SU-DHL-6 (cell line): ENCODE results near the gene AMZ1.

Source experiments
- H2AFZ ChIP-seq: fragments of 200-600 bp; sonication (generic); 2 replicates; pipeline ENCODE4 v1.6.1; 2014; ENCODE audit warnings: low read depth, mild to moderate bottlenecking, moderate library complexity, mixed read lengths, antibody characterized with exemption, low read length; ENCODE audit not compliant: severe bottlenecking
- H3F3A ChIP-seq: fragments of 200-600 bp; shearing (Covaris generic); 2 replicates; pipeline ENCODE4 v1.6.0; 2016; ENCODE audit warnings: antibody characterized with exemption, mild to moderate bottlenecking; ENCODE audit not compliant: insufficient read depth
- H3K27ac ChIP-seq: fragments of 200-600 bp; sonication (generic); 2 replicates; pipeline ENCODE4 v1.5.1; 2016; ENCODE audit warnings: low read depth, mild to moderate bottlenecking, low read length, moderate library complexity, mixed read lengths
- H3K27me3 ChIP-seq: fragments of 200-600 bp; sonication (generic), shearing (Covaris generic); 2 replicates; pipeline ENCODE4 v1.6.0; 2014; ENCODE audit warnings: mild to moderate bottlenecking, low read length
- H3K36me3 ChIP-seq: fragments of 200-600 bp; sonication (generic); 2 replicates; pipeline ENCODE4 v1.6.1; 2014; ENCODE audit warnings: mild to moderate bottlenecking, low read length, mixed read lengths
- H3K4me2 ChIP-seq: fragments of 300-600, 200-600 bp; shearing (Covaris generic), sonication (generic); 2 replicates; pipeline ENCODE4 v1.6.0; 2014; ENCODE audit warnings: low read length, low read depth, mild to moderate bottlenecking; ENCODE audit not compliant: poor library complexity, severe bottlenecking
- H3K4me3 ChIP-seq: fragments of 200-600 bp; sonication (generic); 2 replicates; pipeline ENCODE4 v1.5.1; 2014; ENCODE audit warnings: antibody characterized with exemption, low read length, mild to moderate bottlenecking, mixed read lengths; ENCODE audit not compliant: insufficient read depth, poor library complexity, severe bottlenecking
- H3K79me2 ChIP-seq: fragments of 200-600 bp; sonication (generic); 2 replicates; pipeline ENCODE4 v1.6.1; 2014; ENCODE audit warnings: mild to moderate bottlenecking, low read length, moderate library complexity; ENCODE audit not compliant: insufficient read depth
- H3K9ac ChIP-seq: fragments of 200-600 bp; sonication (generic); 2 replicates; pipeline ENCODE4 v1.7.0; 2014; ENCODE audit warnings: mild to moderate bottlenecking, low read length
- H3K9me2 ChIP-seq: fragments of 200-600 bp; sonication (generic); replicated peaks from 2 replicates; pipeline ENCODE4 v1.6.1; 2014; ENCODE audit warnings: low read length; ENCODE audit not compliant: insufficient read depth
- H3K9me3 ChIP-seq: fragments of 200-600 bp; sonication (generic); 2 replicates; pipeline ENCODE4 v1.6.1; 2014; ENCODE audit warnings: low read length, mixed read lengths; ENCODE audit not compliant: insufficient read depth
- H4K20me1 ChIP-seq: fragments of 200-600 bp; sonication (generic); 2 replicates; pipeline ENCODE4 v1.6.1; 2014; ENCODE audit warnings: low read depth, mild to moderate bottlenecking, antibody characterized with exemption, low read length, moderate library complexity, mixed read lengths
- EZH2phosphoT487 ChIP-seq: fragments of 200-600 bp; sonication (generic), shearing (Covaris generic); conservative IDR thresholded peaks from 2 replicates; pipeline ENCODE4 v1.6.1; 2018; ENCODE audit warnings: mild to moderate bottlenecking, antibody characterized with exemption, low read length, moderate library complexity, mixed read lengths
- TF ChIP-seq, protein P1 (sequence below): fragments of 200-600 bp; sonication (generic); IDR thresholded peaks from one replicate; pipeline ENCODE4 v1.5.1; 2017; ENCODE audit warnings: antibody characterized with exemption, mild to moderate bottlenecking, low read length, moderate library complexity; ENCODE audit not compliant: insufficient read depth, poor library complexity, severe bottlenecking

AMZ1 gene

GRCh38 chr7:2764621-2765020 is 76.6 kb downstream of the AMZ1 start:
- TF ChIP-seq, protein P1, sequence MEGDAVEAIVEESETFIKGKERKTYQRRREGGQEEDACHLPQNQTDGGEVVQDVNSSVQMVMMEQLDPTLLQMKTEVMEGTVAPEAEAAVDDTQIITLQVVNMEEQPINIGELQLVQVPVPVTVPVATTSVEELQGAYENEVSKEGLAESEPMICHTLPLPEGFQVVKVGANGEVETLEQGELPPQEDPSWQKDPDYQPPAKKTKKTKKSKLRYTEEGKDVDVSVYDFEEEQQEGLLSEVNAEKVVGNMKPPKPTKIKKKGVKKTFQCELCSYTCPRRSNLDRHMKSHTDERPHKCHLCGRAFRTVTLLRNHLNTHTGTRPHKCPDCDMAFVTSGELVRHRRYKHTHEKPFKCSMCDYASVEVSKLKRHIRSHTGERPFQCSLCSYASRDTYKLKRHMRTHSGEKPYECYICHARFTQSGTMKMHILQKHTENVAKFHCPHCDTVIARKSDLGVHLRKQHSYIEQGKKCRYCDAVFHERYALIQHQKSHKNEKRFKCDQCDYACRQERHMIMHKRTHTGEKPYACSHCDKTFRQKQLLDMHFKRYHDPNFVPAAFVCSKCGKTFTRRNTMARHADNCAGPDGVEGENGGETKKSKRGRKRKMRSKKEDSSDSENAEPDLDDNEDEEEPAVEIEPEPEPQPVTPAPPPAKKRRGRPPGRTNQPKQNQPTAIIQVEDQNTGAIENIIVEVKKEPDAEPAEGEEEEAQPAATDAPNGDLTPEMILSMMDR: no peak
- TF ChIP-seq EZH2phosphoT487: no peak
- no peak overlapping the region for H3K27ac ChIP-seq
- H3K4me2 ChIP-seq: no peak overlapping the region
- no peaks in the 10 kb centered on the region for H3K9me3 ChIP-seq
- H3K27me3 ChIP-seq: no peaks in the 10 kb centered on the region
- no peaks in the 10 kb centered on the region for H3K79me2 ChIP-seq
- H3K36me3 ChIP-seq: no peaks in the 10 kb centered on the region
- H4K20me1 ChIP-seq: no peaks in the 10 kb centered on the region
- no peak overlapping the region for H2AFZ ChIP-seq
- H3K9me2 ChIP-seq: no peaks in the 10 kb centered on the region
- no peak overlapping the region for H3K9ac ChIP-seq
- H3K4me3 ChIP-seq: no peak overlapping the region
- H3F3A ChIP-seq: no peaks in the 10 kb centered on the region
